Ureter (tissue), 1 donor: ENCODE measurements around the gene TBL1Y. TPM values are rescaled to one million over a fixed set of nuclear protein-coding genes. Genes with fewer than 3 reads are reported as not detected.
"Not testable (repeated sequence)": the region's sequence is repeated elsewhere in the genome, so short reads cannot be mapped to it uniquely, and the experiment has no call there.

Experiments
- DNase-seq: peaks from one replicate; pipeline ENCODE4 v3.0.0-alpha.2; 2020; ENCODE audit warnings: low spot score
- total RNA-seq: library from RNA; stranded (reverse); gene quantifications from one replicate; pipeline ENCODE4 v1.2.4, GENCODE V29; 2023
- donor health status: DM: yes; HTN: yes; CAD: no.

The TBL1Y gene
- total RNA-seq, 1 donor from 2014 or later, result not detected

GRCh38 chrY:6972271-6972887 is 61.9 kb downstream of the TBL1Y start:
- DNase-seq, result no peak

- DNase-seq, result no peak
These were observed 64.5 kb downstream of the TBL1Y start for GRCh38 chrY:6974971-6975370.

DNA sequence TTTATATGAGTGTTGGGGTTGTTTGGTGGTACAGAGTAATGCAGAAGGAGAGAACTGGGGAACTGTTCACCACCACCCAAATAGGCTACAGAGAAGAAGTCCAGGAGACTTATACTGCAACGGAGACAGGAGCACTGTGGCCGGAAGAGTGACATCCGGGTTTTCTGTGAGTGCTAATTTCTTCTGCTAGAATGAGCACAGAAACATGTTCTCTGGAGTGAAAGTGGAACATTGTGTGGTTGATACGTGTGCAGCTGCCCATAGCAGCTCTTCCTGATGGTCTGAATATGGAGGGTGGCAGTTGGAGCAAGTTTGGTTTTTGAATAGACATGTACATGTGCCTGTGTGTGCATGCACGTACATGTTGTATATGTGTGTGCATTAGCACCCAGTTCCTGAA is 67.3 kb downstream of the TBL1Y start:
- DNase-seq, result no peak

DNA sequence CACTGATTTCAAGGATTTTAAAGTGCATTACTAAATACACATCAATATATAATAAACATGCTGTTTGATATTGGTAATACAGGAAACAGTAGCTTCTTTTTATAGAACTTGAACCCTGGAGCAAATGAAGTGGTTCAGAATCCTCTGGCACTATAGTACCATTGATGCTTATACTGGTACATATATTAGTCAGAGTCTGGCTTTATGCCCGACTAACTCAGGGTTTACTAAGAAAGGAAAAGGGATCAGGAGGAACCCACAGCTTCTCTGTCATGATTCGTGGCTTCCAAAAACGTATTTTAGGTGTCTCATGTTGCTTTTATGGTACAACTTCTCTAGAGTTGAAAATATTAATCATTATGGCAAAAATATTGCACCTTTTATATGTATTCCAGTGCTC is 72.7 kb downstream of the TBL1Y start:
- DNase-seq, result no peak

DNA sequence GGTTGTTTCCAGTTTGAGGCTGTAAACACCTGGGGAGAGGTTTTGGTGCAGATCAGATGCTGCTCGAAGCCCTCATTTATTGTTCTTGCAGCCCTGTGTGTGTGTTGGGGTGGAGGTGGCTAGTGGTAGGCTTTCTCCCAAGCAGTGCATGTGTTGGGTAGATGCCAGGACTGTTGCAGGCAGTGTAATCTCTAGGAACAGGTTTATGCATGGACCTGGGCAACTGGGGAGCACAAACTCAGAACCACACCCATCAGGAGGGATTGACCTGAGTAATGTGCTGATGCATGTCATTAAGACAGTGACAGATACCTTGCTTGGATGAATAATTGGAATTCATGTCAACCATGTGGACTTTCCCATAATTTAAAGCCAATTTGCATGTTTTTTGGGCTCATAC is 77.3 kb downstream of the TBL1Y start:
- DNase-seq, result no peak

GRCh38 chrY:6989886-6990620 is 79.6 kb downstream of the TBL1Y start:
- DNase-seq, result no peak

DNA sequence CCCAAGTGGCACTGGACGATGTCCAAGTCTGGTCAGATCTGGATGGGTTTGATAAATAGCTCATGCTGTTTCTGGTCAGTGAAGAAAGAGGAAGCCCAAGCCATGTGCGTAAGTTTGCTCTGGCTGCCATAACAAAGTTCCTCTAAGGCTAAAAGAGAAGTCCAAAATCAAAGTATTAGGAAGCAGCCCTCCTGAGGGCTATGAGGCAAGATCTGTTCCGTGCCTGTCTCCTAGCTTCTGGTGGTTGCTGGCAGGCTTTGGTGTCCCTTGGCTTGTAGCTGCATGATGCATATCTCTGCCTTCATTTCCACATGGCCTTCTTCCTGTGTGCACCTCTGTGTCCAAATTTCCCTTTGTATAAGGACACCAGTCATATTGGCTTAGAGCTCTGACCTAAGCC is 81.5 kb downstream of the TBL1Y start:
- no peak for DNase-seq

DNA sequence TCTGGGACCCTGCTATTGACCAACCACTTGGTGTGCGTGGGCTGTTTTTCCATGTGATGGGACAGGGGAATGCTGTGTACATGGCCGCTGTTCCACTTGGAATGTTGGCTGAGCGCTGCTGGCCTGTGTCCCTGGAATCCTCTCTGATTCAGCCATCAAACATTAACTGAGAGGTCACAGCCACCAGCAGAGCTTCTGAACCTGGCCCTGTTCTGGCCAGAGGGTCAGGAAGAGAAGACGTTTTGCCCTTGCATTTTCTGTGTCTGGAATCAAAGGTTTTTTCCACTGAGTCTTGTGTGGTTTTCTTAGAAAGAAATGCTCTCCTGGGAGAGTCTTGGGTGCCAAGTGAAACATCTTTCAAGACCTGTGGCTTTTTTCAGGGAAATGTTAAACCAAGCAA is 85.5 kb downstream of the TBL1Y start:
- no peak for DNase-seq

DNA sequence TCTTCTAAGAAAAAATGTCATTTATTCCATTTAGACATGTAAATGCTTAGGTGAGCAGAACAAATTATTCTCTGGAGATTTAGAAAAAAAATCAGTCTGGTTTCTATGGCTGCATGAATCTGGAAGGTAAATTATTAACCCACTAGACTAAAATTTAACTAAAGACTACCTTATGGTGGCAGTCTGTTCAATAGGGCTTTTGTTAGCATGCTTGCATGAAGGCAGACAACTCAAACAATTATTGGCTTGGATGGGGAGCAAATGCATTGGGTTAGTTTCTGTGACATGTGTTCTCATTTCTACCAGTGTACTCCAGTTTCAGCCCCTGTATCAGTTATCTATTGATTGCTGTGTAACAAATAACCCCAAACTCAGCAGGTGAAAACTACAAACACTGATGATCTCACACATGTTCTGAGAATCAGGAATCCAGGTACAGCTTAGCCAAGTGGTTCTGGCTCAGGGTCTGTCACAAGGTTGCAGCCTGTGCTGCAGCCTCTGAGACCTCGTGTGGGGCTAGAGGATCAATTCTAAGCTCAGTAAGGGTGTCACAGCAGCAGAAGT is 87.1 kb downstream of the TBL1Y start:
- DNase-seq, result no peak

GRCh38 chrY:6999905-7000304 is 89.4 kb downstream of the TBL1Y start:
- no peak for DNase-seq

DNA sequence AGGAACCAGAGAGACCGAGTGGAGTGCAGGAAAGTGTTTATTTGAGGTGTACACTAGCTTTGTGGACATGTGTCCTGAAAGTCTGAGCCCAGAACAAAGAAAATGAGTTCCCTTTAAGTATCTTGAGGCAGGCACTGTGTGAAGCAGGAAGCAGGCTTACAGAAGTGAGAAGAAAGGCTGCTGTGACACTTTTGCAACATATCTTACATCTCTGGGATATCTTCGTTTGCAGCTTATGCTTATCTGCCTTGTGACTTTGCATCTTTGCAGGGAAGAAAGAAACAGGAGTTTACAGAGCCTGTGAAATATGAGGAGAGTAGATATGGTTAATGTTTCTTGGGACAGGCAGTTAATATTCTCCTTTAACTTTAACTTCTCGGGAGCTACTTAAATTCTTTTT is 92.1 kb downstream of the TBL1Y start:
- DNase-seq, result no peak

DNA sequence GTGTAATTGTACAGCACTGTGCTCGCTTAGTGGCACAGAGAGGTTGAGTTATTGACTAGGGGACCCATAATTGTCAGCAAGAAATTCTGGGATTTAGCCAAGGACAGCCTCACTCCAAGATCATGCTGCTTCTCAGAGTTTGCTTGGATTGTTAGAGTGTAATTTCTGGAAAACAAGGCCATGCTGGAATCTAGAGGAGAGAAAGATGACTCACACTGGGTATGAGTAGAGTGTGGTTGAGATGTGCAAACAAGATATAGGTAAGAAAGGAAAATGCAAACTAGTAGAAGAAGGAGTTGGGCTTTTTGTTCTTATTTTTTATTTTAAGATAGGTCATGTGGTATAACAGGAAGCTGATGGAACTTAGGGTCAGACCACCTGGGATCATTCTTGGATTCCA is 97.4 kb downstream of the TBL1Y start:
- no peak for DNase-seq

DNA sequence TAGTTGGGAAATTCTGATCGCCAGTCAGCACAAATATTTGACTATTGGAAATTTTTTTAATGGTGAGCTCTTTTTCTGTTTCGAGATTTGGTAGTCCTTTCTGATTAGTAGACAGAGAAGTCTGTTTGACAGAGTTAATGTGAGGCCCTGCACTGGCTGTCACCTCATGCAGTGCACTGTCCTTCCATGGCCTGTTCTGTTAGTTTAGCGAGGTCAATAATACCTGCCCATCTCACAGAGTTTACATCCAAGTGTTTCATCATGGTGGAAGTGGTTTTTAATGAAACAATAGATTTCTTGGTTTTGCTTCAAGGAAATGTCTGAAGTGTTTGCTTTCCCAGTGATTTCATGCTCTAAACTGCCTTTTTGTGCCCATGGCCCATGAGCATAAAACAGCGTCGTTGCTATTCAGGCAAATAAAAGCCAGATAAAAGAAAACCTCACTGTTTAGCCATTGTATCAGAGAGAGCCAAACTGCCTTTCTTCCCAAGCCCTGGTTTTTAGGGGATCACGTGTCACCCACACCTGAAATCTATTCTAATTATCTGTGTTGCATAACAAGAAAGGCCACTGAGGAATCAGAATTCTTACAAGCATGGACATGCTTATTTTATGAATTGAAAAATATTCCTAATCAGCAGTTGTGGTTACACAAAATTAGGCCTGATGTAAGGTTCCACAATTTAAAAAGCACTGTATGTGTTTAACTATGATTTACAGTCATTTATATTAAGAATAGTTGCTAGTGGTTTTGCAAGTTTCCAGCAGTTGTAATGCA is 98.3 kb downstream of the TBL1Y start:
- no peak for DNase-seq

DNA sequence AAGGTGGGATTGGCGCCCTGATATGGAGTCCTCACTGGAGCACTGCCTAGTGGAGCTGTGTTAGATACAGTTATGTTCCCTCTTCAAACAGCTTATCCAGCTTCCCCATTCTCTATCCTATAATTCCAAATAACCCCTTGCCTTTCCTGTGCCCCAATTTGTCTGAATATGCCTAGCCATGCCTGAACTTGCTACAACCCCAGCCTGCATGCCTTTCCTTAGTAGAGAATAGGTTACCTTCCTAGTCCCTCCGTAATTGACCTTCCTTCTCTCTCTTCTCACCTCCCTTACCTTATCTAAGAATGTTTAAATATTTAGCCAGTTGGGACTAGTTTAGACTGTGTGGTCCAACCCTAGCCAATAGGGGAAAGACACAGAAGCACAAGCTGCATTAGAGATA is 102.6 kb downstream of the TBL1Y start:
- DNase-seq, result no peak

GRCh38 chrY:7016521-7016920 is 106.0 kb downstream of the TBL1Y start:
- no peak for DNase-seq

GRCh38 chrY:7017244-7018080 is 107.0 kb downstream of the TBL1Y start:
- no peak for DNase-seq

GRCh38 chrY:7039037-7039436 is 128.5 kb downstream of the TBL1Y start:
- DNase-seq, result no peak

GRCh38 chrY:7040662-7041061 is 130.2 kb downstream of the TBL1Y start:
- no peak for DNase-seq

DNA sequence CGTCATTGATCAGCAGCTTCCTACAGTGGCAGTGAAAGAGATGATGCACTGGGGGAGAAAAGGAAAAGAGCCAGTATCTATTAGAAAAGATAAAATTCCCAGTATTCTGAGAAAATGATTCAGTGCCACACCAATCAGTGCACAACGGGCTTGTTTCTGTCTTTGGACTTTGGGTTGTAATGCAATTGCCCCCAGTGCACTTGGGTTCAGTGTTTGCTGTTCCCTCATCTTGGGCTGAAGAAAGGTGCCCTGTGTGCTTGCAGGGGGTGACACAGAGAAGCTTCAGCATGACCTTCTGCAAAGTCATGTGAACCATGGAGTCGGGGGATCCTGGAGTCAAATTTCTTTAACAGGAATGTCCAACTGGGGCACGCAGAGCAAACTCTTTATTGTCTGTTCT is 131.5 kb downstream of the TBL1Y start:
- DNase-seq, result no peak

GRCh38 chrY:7052461-7052860 is 142.0 kb downstream of the TBL1Y start:
- not testable (repeated sequence) for DNase-seq

GRCh38 chrY:7056886-7057285 is 146.4 kb downstream of the TBL1Y start:
- no peak for DNase-seq

DNA sequence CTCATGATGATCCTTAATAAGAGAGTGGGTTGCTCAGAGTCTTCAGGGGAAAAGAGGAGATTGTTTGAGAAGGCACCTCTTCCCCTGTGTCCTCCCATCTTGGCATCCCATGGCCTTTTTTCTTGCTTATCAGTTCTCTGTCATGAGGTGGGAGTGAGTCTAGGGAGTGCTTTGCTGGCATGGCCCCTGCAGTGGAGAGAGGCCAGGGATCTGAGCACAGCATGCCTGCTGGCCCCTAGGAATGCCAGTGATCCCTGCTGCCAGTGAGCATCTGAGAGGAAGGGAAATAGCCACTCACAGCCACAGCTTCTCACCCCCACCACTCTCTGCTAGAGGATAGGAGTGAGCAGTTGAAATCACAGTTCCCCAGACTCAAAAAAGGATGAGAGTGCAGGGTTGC is 168.2 kb downstream of the TBL1Y start:
- DNase-seq, result no peak
